Hematopoietic multipotent progenitor cell treated with erythropoietin and hydrocortisone succinate and interleukin-3 and kit ligand, for 8 days (in vitro differentiated cells): Measurements from ENCODE around the gene C2orf74.
A peak's percentile ranks its signal among the peaks of the same experiment; 100 is the strongest.
"Not testable (repeated sequence)": the region's sequence is repeated elsewhere in the genome, so short reads cannot be mapped to it uniquely, and the experiment has no call there.

ENCODE experiments used
- DNase-seq: peaks from one replicate; pipeline ENCODE4 v3.0.0-alpha.2; 2015

The C2orf74 gene

GRCh38 chr2:61161888-61162287, at the start of gene C2orf74:
Gene C2orf74, plus strand, starts transcription at chr2:61162188. Its CDS starts 327 bp downstream, at chr2:61162515.
- DNase-seq: no peak

- no peak for DNase-seq
Observed at GRCh38 chr2:61114147-61114546, 47.8 kb upstream of the C2orf74 start.

- no peak for DNase-seq
Observed at GRCh38 chr2:61116302-61116701, 45.7 kb upstream of the C2orf74 start.

DNA sequence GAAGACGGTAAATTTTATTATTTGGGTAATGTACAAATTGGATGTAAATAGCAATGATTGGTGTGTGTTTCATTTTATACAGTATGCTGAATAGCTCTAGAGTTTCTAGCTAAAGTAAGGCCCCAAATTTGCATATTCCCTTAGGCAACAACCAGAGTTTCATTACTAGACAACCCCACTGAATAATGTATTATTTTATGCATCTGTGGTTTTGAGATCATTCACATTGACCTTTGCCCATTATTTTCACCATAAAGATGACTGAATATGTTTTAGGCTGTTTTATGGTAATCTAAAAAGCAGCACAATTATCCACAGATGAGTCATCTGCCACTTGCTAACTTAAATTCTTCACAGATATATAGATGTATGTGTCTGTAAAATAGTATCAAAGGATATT, 44.5 kb upstream of the C2orf74 start:
- DNase-seq: no peak

GRCh38 chr2:61125123-61125710, 36.8 kb upstream of the C2orf74 start:
- no peak for DNase-seq

DNA sequence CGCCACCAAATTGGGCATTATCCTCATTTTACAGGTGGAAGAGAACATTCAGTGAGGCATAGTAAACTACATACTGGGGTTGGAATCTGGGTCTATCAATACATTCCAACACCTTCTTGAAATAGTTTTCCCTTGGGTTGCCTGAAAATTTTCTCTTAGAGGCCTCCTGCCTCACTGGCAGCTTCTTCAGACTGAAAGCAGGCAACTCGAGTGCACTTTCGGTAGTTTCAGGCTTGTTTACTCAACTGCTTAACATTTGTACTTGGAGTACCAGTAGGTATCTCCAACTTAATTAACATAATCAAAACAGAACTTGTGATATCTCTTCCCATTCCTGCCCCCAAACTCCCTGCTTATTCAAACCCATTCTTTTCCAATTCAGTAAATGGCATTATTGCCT, 36.2 kb upstream of the C2orf74 start:
- no peak for DNase-seq

- not testable (repeated sequence) for DNase-seq
Observed at GRCh38 chr2:61128122-61128521, 33.9 kb upstream of the C2orf74 start.

DNA sequence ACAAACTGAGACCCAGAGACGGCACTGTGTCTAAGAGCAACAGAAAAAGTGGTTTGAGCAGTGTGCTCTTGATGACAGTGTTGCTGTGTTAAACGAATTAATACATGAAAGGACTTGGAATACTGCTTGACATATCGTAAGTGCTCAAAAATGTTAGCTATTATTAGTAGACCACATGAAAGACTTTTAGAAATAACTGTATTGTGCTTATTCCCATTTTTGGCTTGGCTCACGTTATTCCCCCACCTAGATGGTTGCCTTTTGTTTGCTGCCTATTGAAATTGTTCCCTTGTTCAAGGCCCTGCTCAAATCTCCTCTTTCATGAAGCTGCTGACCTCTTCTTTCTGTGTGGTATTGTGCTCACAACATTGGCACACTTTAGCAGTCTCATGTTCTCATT, 27.8 kb upstream of the C2orf74 start:
- DNase-seq: no peak

DNA sequence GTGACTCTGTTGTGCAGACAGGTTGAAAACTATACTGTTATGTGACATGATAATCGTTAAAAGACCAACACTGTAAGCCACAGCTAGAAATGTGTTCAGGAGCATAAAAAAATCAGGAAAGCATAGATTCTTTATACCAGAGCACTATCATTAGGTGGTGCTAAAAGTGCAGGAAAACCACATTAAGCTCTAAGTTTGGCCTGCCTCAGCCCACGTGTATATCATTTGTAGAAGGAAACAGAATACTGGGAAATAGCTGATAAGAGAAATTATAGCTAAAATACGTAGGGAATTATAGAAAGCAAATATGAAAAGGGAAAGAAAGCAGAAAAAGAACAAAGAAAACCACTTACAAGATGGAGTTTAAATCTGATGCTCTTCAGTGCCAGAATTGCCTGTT, 26.5 kb upstream of the C2orf74 start:
- DNase-seq: peak; percentile 79

GRCh38 chr2:61138859-61139258, 23.1 kb upstream of the C2orf74 start:
- DNase-seq: no peak

DNA sequence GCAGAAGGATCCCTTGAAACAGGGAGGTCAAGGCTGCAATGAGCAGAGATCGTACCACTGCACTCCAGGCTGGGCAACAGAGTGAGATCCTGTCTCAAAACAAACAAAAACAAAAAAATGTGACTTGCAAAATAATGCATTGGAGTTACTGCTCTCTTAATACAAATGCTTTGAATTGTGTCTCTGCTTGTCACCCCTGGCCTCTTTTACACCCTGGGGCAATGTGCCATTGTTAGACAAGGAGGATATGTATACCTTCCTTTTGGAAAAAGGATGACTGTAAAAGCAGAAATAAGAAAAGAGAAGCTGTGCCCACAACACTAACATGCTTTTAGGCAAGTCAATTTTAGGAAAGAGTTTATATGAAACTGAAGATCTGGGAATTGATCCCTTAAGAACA, 20.8 kb upstream of the C2orf74 start:
- DNase-seq: no peak

- DNase-seq: peak; percentile 96
Observed at GRCh38 chr2:61144697-61145268, 17.2 kb upstream of the C2orf74 start.

GRCh38 chr2:61145990-61146389, 16.0 kb upstream of the C2orf74 start:
- no peak for DNase-seq

GRCh38 chr2:61148091-61148490, 13.9 kb upstream of the C2orf74 start:
- not testable (repeated sequence) for DNase-seq

- no peak for DNase-seq
Observed at GRCh38 chr2:61149074-61149473, 12.9 kb upstream of the C2orf74 start.

DNA sequence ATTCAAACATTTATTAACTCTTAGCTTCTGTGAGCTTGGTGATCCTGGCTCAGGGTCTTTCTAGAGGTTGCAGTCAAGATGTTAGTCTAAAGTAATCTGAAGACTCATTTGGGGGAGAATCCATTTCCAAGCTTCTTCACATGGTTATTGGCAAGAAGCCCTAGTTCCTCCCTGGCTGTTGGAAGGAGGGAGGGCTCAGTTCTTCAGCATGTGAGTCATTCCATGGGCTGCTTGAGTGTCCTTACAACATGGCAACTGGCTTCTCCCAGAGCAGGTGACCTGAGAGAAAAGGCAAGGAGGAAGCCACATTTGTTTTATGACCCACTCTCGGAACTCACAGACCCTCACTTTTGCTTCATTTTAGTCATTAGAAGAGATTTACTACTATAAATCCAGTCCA, 10.6 kb upstream of the C2orf74 start:
- peak; percentile 14 for DNase-seq

- DNase-seq: no peak
Observed at GRCh38 chr2:61157371-61158003, 4.5 kb upstream of the C2orf74 start.

DNA sequence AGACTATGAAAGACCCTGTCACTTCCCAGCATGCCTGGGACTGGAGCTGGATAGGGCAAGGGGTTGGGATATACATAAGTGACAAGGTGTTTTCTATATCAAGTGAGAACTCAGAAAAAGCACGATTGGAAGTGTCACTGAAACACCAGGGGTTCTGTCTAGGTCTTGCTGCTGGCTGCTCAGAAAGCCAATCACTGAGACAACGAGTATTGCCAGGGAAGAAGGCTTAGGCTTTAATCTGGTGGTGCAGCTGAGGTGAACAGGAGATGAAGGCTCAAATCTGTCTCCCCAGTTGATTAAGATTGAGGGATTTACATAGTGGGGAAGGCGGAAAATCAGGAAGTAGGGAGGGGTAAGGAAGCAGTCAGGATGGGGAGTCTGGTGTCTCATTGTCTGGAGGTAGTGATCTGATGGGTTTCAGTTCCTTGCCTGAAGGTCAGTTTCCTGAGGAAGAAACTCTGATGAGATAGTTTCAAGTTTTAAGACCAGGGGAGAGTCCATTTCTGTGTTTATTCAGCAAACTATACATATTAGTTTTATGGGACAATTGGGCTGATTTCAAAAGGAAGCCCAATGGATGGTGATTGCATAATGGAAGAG, 3.5 kb upstream of the C2orf74 start:
- DNase-seq: no peak

- DNase-seq: no peak
Observed at GRCh38 chr2:61162721-61163120, 733 bp downstream of the C2orf74 start.

GRCh38 chr2:61165082-61165481, 3.1 kb downstream of the C2orf74 start:
- DNase-seq: not testable (repeated sequence)

DNA sequence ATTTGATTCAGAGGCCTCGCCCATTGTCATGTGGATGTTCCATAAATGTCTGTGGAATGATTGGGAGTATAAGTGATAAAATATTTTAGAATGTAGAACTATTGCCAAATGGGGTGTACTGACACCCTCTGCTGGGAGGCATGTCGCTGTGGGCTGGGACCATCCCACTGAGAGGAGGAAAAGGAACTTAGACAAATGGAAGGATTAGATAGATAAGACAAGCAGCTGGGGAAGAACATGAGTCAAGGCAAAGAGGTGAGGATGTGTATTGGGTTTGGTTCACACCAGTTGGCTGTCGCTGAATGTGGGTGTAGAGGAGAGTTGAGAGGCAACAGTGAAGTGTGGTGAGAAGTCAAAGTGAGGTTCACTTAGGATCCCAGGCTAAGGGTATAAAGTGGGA, 4.0 kb downstream of the C2orf74 start:
- DNase-seq: no peak

GRCh38 chr2:61167579-61167978, 5.6 kb downstream of the C2orf74 start:
- no peak for DNase-seq

- DNase-seq: no peak
Observed at GRCh38 chr2:61172671-61173070, 10.7 kb downstream of the C2orf74 start.

- DNase-seq: no peak
Observed at GRCh38 chr2:61173116-61173515, 11.1 kb downstream of the C2orf74 start.
